EH (cell line): Measurements from ENCODE around the gene STK24.
"Not testable (repeated sequence)": the region's sequence is repeated elsewhere in the genome, so short reads cannot be mapped to it uniquely, and the experiment has no call there.

Experiments
- DNase-seq: peaks from one replicate; pipeline ENCODE4 v3.0.0-alpha.2; 2015; ENCODE audit warnings: low read depth

Gene STK24

GRCh38 chr13:98434060-98434459 lies 142.8 kb downstream of the STK24 start:
- DNase-seq = no peak

GRCh38 chr13:98433654-98434053 lies 143.3 kb downstream of the STK24 start:
- DNase-seq = no peak

GRCh38 chr13:98432638-98433037 lies 144.3 kb downstream of the STK24 start:
- no peak for DNase-seq

- DNase-seq = no peak
These were observed 146.8 kb downstream of the STK24 start for GRCh38 chr13:98429977-98430736.

GRCh38 chr13:98429531-98429930 lies 147.4 kb downstream of the STK24 start:
- DNase-seq = no peak

GRCh38 chr13:98429081-98429480 lies 147.8 kb downstream of the STK24 start:
- DNase-seq = no peak

GRCh38 chr13:98428256-98428966 lies 148.5 kb downstream of the STK24 start:
- DNase-seq = no peak

GRCh38 chr13:98427331-98427995 lies 149.4 kb downstream of the STK24 start:
- DNase-seq = no peak

GRCh38 chr13:98423417-98423816 lies 153.5 kb downstream of the STK24 start:
- no peak for DNase-seq

- DNase-seq = no peak
These were observed 154.9 kb downstream of the STK24 start for GRCh38 chr13:98422046-98422445.

- no peak for DNase-seq
These were observed 156.2 kb downstream of the STK24 start for GRCh38 chr13:98420554-98421175.

GRCh38 chr13:98419786-98420553 lies 156.9 kb downstream of the STK24 start:
- DNase-seq = no peak

GRCh38 chr13:98416408-98416807 lies 160.5 kb downstream of the STK24 start:
- no peak for DNase-seq

GRCh38 chr13:98415326-98416070 lies 161.4 kb downstream of the STK24 start:
- no peak for DNase-seq

- DNase-seq = no peak
These were observed 163.1 kb downstream of the STK24 start for GRCh38 chr13:98413796-98414195.

- DNase-seq = not testable (repeated sequence)
These were observed 163.6 kb downstream of the STK24 start for GRCh38 chr13:98413278-98413677.

GRCh38 chr13:98411617-98412265 lies 165.2 kb downstream of the STK24 start:
- DNase-seq = no peak

- no peak for DNase-seq
These were observed 165.9 kb downstream of the STK24 start for GRCh38 chr13:98411013-98411412.

GRCh38 chr13:98410612-98411011 lies 166.3 kb downstream of the STK24 start:
- DNase-seq = peak; percentile 60

- no peak for DNase-seq
These were observed 167.6 kb downstream of the STK24 start for GRCh38 chr13:98409281-98409680.

GRCh38 chr13:98407575-98407974 lies 169.3 kb downstream of the STK24 start:
- no peak for DNase-seq
